Peyer's patch (tissue), 4 donors: ENCODE results near the gene TCF12. TPM values are rescaled to one million over a fixed set of nuclear protein-coding genes. Genes with fewer than 3 reads are reported as not detected.

Experiments used
- DNase-seq, 3 donors: peaks; one replicate each; pipeline ENCODE4 v3.0.0-alpha.2; 2017 to 2019
- H3K27ac ChIP-seq, 4 donors: fragments of 200-600 bp; sonication (generic); one replicate each; pipeline ENCODE4 v1.5.1; 2016 to 2019
- H3K27me3 ChIP-seq, 2 donors: fragments of 200-600 bp; sonication (generic); one replicate each; pipeline ENCODE4 v1.5.1; 2019
- H3K36me3 ChIP-seq, 3 donors: fragments of 200-600 bp; sonication (generic); one replicate each; pipeline ENCODE4 v1.5.1; 2016 to 2019
- H3K4me1 ChIP-seq, 4 donors: fragments of 200-600 bp; sonication (generic); one replicate each; pipeline ENCODE4 v1.5.1; 2016 to 2019
- H3K4me3 ChIP-seq, 4 donors: fragments of 200-600 bp; sonication (generic); 1 replicate in 3 of 4; 2 replicates in 1 of 4; pipeline ENCODE4 v1.5.1; 2016 to 2019; ENCODE audit warnings: mild to moderate bottlenecking in 1 of 4
- H3K9me3 ChIP-seq, 4 donors: fragments of 200-600 bp; sonication (generic); one replicate each; pipeline ENCODE4 v1.5.1; 2016 to 2019; ENCODE audit warnings: mild to moderate bottlenecking in 1 of 4
- CTCF ChIP-seq, 6 experiments: fragments of 450-650 bp in 4 of 6; fragments of 200-600 bp in 2 of 6; sonication (generic) in 1 of 6; IDR thresholded peaks; one replicate each; pipeline ENCODE4 v1.5.1; 2017 to 2019; ENCODE audit warnings: antibody characterized with exemption in 6 of 6, mild to moderate bottlenecking in 3 of 6, moderate library complexity in 1 of 6
- POLR2A ChIP-seq, 2 donors: fragments of 450-650 bp; IDR thresholded peaks; one replicate each; pipeline ENCODE4 v1.5.1; 2017; ENCODE audit warnings: antibody characterized with exemption in 2 of 2, mild to moderate bottlenecking in 2 of 2, moderate library complexity in 2 of 2
- total RNA-seq, 4 donors: library from RNA; depleted of rRNA; stranded (reverse); fragments of >200 nt; gene quantifications; one replicate each; pipeline ENCODE4 v1.1.0, GENCODE V29; 2016

The TCF12 gene
- total RNA-seq, 4 donors from 2014 or later, result 98.4 to 815 (median 215) TPM

- Histone ChIP-seq H3K4me3 (peak overlapping the region in 1 of 4 donors; percentile 42), H3K27me3 (no peaks in the 10 kb centered on the region), H3K4me1 (peaks cover 0 to 31% (median 4%) of the 10 kb centered on the region in 4 donors), H3K27ac (peak overlapping the region in 3 of 4 donors; percentile 74 to 94 (median 87)), H3K36me3 (no peaks in the 10 kb centered on the region), H3K9me3 (no peaks in the 10 kb centered on the region)
- DNase-seq, result peak in 2 of 3 donors; percentile 86 to 87
- TF ChIP-seq POLR2A (IDR thresholded peaks at IDR 0.05) (peak in 1 of 2 donors; percentile 51), CTCF (IDR thresholded peaks at IDR 0.05) (no peak)
Observed at GRCh38 chr15:57323806-57324589, 405.6 kb downstream of the TCF12 start.

GRCh38 chr15:57324590-57324890, 406.1 kb downstream of the TCF12 start:
- peak overlapping the region in 2 of 4 donors; percentile 28 to 94 for H3K27ac ChIP-seq
- H3K4me1 ChIP-seq, result peaks cover 0 to 31% (median 4%) of the 10 kb centered on the region in 4 donors
- H3K36me3 ChIP-seq, result no peaks in the 10 kb centered on the region
- H3K9me3 ChIP-seq, result no peaks in the 10 kb centered on the region
- no peak overlapping the region for H3K4me3 ChIP-seq
- no peaks in the 10 kb centered on the region for H3K27me3 ChIP-seq
- no peak for TF ChIP-seq CTCF (IDR thresholded peaks at IDR 0.05)
- no peak for TF ChIP-seq POLR2A (IDR thresholded peaks at IDR 0.05)
- DNase-seq, result no peak

- H3K27me3 ChIP-seq, result no peaks in the 10 kb centered on the region
- H3K4me1 ChIP-seq, result peaks cover 0 to 31% (median 4%) of the 10 kb centered on the region in 4 donors
- H3K9me3 ChIP-seq, result no peaks in the 10 kb centered on the region
- no peaks in the 10 kb centered on the region for H3K36me3 ChIP-seq
- peak in 1 of 3 donors; percentile 51 for DNase-seq
- H3K4me3 ChIP-seq, result no peak overlapping the region
- peak overlapping the region in 2 of 4 donors; percentile 81 to 94 for H3K27ac ChIP-seq
- no peak for TF ChIP-seq CTCF (IDR thresholded peaks at IDR 0.05)
- no peak for TF ChIP-seq POLR2A (IDR thresholded peaks at IDR 0.05)
Observed at GRCh38 chr15:57324944-57325679, 406.7 kb downstream of the TCF12 start.

GRCh38 chr15:57326196-57326595, 407.8 kb downstream of the TCF12 start:
- no peak overlapping the region for H3K4me3 ChIP-seq
- DNase-seq, result peak in 2 of 3 donors; percentile 63 to 70
- no peaks in the 10 kb centered on the region for H3K36me3 ChIP-seq
- H3K27me3 ChIP-seq, result no peaks in the 10 kb centered on the region
- peaks cover 0 to 26% (median 4%) of the 10 kb centered on the region in 4 donors for H3K4me1 ChIP-seq
- H3K9me3 ChIP-seq, result no peaks in the 10 kb centered on the region
- H3K27ac ChIP-seq, result peak overlapping the region in 3 of 4 donors; percentile 67 to 94 (median 81)
- TF ChIP-seq POLR2A (IDR thresholded peaks at IDR 0.05) (no peak), CTCF (IDR thresholded peaks at IDR 0.05) (no peak)

- no peaks in the 10 kb centered on the region for H3K27me3 ChIP-seq
- H3K36me3 ChIP-seq, result no peaks in the 10 kb centered on the region
- H3K4me1 ChIP-seq, result peaks cover 0 to 17% (median 4%) of the 10 kb centered on the region in 4 donors
- TF ChIP-seq CTCF (IDR thresholded peaks at IDR 0.05) (no peak), POLR2A (IDR thresholded peaks at IDR 0.05) (no peak)
- no peak overlapping the region for H3K4me3 ChIP-seq
- H3K9me3 ChIP-seq, result no peaks in the 10 kb centered on the region
- peak overlapping the region in 2 of 4 donors; percentile 12 to 81 for H3K27ac ChIP-seq
- DNase-seq, result no peak
Observed at GRCh38 chr15:57327985-57328471, 409.6 kb downstream of the TCF12 start.
